ENCODE results near the gene TASP1. TPM values are rescaled to one million over a fixed set of nuclear protein-coding genes. Genes with fewer than 3 reads are reported as not detected.

The TASP1 gene
- total RNA-seq, 1 experiment from 2014 or later = 8.9 TPM

- no peak for ATAC-seq
- H3K9me3 ChIP-seq (ENCODE audit: control insufficient read depth, insufficient read depth, low read depth, low read length) = no peaks in the 10 kb centered on the region
- H3K27ac ChIP-seq (ENCODE audit: low read length) = no peak overlapping the region
- no TSS peak for BruUV-seq (replicated peaks)
- no peaks in the 10 kb centered on the region for H3K36me3 ChIP-seq (ENCODE audit: control insufficient read depth, insufficient read depth, low read length)
- no peaks in the 10 kb centered on the region for H3K27me3 ChIP-seq (ENCODE audit: control insufficient read depth, insufficient read depth, low read length)
- no peaks in the 10 kb centered on the region for H3K4me1 ChIP-seq (ENCODE audit: control insufficient read depth, insufficient read depth, low read length)
- intact Hi-C loops (cut with micrococcal nuclease; ENCODE audit: unreplicated experiment) = no loop called here
- in situ Hi-C loops (cut with HindIII; ENCODE audit: low pct_unique_long_range_greater_than_20kb, low sequenced_read_pairs) = no loop called here
- ChIA-PET POLR2A (no interaction called here), CTCF (no interaction called here)
- H3K4me3 ChIP-seq (ENCODE audit: low read depth in 2 of 2, low read length in 2 of 2) = no peak overlapping the region
- TF ChIP-seq, protein P1, sequence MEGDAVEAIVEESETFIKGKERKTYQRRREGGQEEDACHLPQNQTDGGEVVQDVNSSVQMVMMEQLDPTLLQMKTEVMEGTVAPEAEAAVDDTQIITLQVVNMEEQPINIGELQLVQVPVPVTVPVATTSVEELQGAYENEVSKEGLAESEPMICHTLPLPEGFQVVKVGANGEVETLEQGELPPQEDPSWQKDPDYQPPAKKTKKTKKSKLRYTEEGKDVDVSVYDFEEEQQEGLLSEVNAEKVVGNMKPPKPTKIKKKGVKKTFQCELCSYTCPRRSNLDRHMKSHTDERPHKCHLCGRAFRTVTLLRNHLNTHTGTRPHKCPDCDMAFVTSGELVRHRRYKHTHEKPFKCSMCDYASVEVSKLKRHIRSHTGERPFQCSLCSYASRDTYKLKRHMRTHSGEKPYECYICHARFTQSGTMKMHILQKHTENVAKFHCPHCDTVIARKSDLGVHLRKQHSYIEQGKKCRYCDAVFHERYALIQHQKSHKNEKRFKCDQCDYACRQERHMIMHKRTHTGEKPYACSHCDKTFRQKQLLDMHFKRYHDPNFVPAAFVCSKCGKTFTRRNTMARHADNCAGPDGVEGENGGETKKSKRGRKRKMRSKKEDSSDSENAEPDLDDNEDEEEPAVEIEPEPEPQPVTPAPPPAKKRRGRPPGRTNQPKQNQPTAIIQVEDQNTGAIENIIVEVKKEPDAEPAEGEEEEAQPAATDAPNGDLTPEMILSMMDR (IDR thresholded peaks at IDR 0.05) = no peak
- TF ChIP-seq, protein P2, sequence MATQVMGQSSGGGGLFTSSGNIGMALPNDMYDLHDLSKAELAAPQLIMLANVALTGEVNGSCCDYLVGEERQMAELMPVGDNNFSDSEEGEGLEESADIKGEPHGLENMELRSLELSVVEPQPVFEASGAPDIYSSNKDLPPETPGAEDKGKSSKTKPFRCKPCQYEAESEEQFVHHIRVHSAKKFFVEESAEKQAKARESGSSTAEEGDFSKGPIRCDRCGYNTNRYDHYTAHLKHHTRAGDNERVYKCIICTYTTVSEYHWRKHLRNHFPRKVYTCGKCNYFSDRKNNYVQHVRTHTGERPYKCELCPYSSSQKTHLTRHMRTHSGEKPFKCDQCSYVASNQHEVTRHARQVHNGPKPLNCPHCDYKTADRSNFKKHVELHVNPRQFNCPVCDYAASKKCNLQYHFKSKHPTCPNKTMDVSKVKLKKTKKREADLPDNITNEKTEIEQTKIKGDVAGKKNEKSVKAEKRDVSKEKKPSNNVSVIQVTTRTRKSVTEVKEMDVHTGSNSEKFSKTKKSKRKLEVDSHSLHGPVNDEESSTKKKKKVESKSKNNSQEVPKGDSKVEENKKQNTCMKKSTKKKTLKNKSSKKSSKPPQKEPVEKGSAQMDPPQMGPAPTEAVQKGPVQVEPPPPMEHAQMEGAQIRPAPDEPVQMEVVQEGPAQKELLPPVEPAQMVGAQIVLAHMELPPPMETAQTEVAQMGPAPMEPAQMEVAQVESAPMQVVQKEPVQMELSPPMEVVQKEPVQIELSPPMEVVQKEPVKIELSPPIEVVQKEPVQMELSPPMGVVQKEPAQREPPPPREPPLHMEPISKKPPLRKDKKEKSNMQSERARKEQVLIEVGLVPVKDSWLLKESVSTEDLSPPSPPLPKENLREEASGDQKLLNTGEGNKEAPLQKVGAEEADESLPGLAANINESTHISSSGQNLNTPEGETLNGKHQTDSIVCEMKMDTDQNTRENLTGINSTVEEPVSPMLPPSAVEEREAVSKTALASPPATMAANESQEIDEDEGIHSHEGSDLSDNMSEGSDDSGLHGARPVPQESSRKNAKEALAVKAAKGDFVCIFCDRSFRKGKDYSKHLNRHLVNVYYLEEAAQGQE (IDR thresholded peaks at IDR 0.05; ENCODE audit: insufficient read depth in 1 of 2, low read depth in 2 of 2, low read length in 1 of 2) = no peak
- TF ChIP-seq TCF7L2 (IDR thresholded peaks at IDR 0.05; ENCODE audit: low read depth, low read length) (no peak), SIN3A (IDR thresholded peaks at IDR 0.05; ENCODE audit: borderline replicate concordance, insufficient read depth, low read depth, low read length) (no peak), POLR2AphosphoS5 (IDR thresholded peaks at IDR 0.05; ENCODE audit: low read depth, low read length) (no peak)
- DNase-seq (ENCODE audit: low read depth, low spot score) = no peak
Observed at GRCh38 chr20:13428684-13429083, 210.0 kb downstream of the TASP1 start.

DNA sequence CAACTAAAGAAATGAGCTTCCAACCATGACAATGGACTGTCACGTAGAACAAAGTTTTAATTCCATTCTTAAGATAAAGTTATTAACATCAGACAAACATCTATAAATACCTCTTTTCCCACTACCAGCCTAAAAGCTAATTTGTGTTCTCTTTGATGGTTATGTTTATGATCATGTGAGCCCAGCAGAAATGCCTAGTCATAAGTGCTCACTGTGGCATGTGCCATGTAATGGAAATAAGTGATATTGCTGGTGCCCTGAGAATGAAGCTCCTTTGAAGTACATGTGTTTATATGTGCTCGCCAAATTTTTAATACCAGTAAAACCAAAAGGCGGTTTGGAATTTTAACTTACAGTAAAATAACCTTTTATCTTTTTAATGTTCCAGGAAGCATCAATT, 211.9 kb downstream of the TASP1 start:
- H3K9me3 ChIP-seq (ENCODE audit: control insufficient read depth, insufficient read depth, low read depth, low read length) = no peaks in the 10 kb centered on the region
- TF ChIP-seq, protein P1 (IDR thresholded peaks at IDR 0.05) = no peak
- TF ChIP-seq SIN3A (IDR thresholded peaks at IDR 0.05; ENCODE audit: borderline replicate concordance, insufficient read depth, low read depth, low read length) (no peak), TCF7L2 (IDR thresholded peaks at IDR 0.05; ENCODE audit: low read depth, low read length) (no peak), POLR2AphosphoS5 (IDR thresholded peaks at IDR 0.05; ENCODE audit: low read depth, low read length) (no peak)
- TF ChIP-seq, protein P2 (IDR thresholded peaks at IDR 0.05; ENCODE audit: insufficient read depth in 1 of 2, low read depth in 2 of 2, low read length in 1 of 2) = no peak
- ChIA-PET POLR2A (no interaction called here), CTCF (no interaction called here)
- H3K4me3 ChIP-seq (ENCODE audit: low read depth in 2 of 2, low read length in 2 of 2) = no peak overlapping the region
- H3K4me1 ChIP-seq (ENCODE audit: control insufficient read depth, insufficient read depth, low read length) = no peaks in the 10 kb centered on the region
- in situ Hi-C loops (cut with HindIII; ENCODE audit: low pct_unique_long_range_greater_than_20kb, low sequenced_read_pairs) = no loop called here
- no peaks in the 10 kb centered on the region for H3K27me3 ChIP-seq (ENCODE audit: control insufficient read depth, insufficient read depth, low read length)
- ATAC-seq (no peak), DNase-seq (ENCODE audit: low read depth, low spot score) (no peak)
- BruUV-seq (replicated peaks) = no TSS peak
- no peaks in the 10 kb centered on the region for H3K36me3 ChIP-seq (ENCODE audit: control insufficient read depth, insufficient read depth, low read length)
- intact Hi-C loops (cut with micrococcal nuclease; ENCODE audit: unreplicated experiment) = no loop called here
- no peak overlapping the region for H3K27ac ChIP-seq (ENCODE audit: low read length)

Data from Panc1 (cell line).